ENCODE measurements around the gene CACNG8.

Gene CACNG8

DNA sequence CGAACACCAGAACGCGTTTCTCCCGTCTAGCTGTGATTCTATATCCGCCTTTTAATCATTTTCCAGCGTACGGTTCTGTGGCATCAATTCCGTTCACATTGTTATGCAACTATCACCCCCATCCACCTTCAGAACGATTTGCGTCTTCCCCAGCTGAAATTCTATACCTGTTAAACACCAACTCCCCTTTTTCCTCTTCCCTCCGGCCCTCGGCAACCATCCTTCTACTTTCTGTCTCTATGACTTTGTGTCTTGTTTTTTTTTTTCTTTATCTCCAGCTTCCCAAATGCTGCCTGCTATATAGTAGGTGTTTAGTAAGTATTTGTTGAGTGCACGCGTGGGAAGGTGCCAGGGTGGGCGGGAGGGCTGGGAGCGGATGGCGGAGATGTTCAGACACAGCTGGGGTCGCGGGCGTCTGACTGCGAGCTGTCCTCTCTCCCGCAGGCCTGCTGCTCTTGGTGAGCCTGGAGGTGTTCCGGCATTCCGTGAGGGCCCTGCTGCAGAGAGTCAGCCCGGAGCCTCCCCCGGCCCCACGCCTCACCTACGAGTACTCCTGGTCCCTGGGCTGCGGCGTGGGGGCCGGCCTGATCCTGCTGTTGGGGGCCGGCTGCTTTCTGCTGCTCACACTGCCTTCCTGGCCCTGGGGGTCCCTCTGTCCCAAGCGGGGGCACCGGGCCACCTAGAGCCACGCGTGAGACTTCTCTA is 48.9 kb downstream of the CACNG8 start:
- no peak overlapping the region for H3K27ac Mint-ChIP-seq (ENCODE audit: low read depth)
- peaks cover 79% of the 10 kb centered on the region for H3K27me3 Mint-ChIP-seq
- no peaks in the 10 kb centered on the region for H3K9me3 Mint-ChIP-seq
- DNase-seq (ENCODE audit: low spot score in 2 of 2) (no peak), ATAC-seq (replicated peaks; ENCODE audit: extremely low read depth, poor library complexity, severe bottlenecking) (no peak)
- peaks cover 3% of the 10 kb centered on the region for H3K36me3 Mint-ChIP-seq (ENCODE audit: insufficient read depth)
- H3K4me3 Mint-ChIP-seq = no peak overlapping the region
- no peaks in the 10 kb centered on the region for H3K4me1 Mint-ChIP-seq

- no peak overlapping the region for H3K27ac Mint-ChIP-seq (ENCODE audit: low read depth)
- ATAC-seq (replicated peaks; ENCODE audit: extremely low read depth, poor library complexity, severe bottlenecking) (no peak), DNase-seq (ENCODE audit: low spot score in 2 of 2) (no peak)
- H3K4me3 Mint-ChIP-seq = no peak overlapping the region
- peaks cover 77% of the 10 kb centered on the region for H3K27me3 Mint-ChIP-seq
- no peaks in the 10 kb centered on the region for H3K9me3 Mint-ChIP-seq
- H3K36me3 Mint-ChIP-seq (ENCODE audit: insufficient read depth) = peaks cover under 1% of the 10 kb centered on the region
- H3K4me1 Mint-ChIP-seq = no peaks in the 10 kb centered on the region
Observed at GRCh38 chr19:54013866-54014265, 51.1 kb downstream of the CACNG8 start.

- H3K27me3 Mint-ChIP-seq = peaks cover 77% of the 10 kb centered on the region
- H3K36me3 Mint-ChIP-seq (ENCODE audit: insufficient read depth) = peaks cover 1% of the 10 kb centered on the region
- no peaks in the 10 kb centered on the region for H3K4me1 Mint-ChIP-seq
- H3K27ac Mint-ChIP-seq (ENCODE audit: low read depth) = no peak overlapping the region
- H3K9me3 Mint-ChIP-seq = no peaks in the 10 kb centered on the region
- no peak for DNase-seq (ENCODE audit: low spot score in 2 of 2)
- H3K4me3 Mint-ChIP-seq = no peak overlapping the region
- no peak for ATAC-seq (replicated peaks; ENCODE audit: extremely low read depth, poor library complexity, severe bottlenecking)
Observed at GRCh38 chr19:54014920-54015560, 52.3 kb downstream of the CACNG8 start.

- peaks cover 1% of the 10 kb centered on the region for H3K36me3 Mint-ChIP-seq (ENCODE audit: insufficient read depth)
- no peaks in the 10 kb centered on the region for H3K9me3 Mint-ChIP-seq
- ATAC-seq (replicated peaks; ENCODE audit: extremely low read depth, poor library complexity, severe bottlenecking) (no peak), DNase-seq (ENCODE audit: low spot score in 2 of 2) (no peak)
- H3K27ac Mint-ChIP-seq (ENCODE audit: low read depth) = no peak overlapping the region
- no peak overlapping the region for H3K4me3 Mint-ChIP-seq
- peaks cover 75% of the 10 kb centered on the region for H3K27me3 Mint-ChIP-seq
- H3K4me1 Mint-ChIP-seq = no peaks in the 10 kb centered on the region
Observed at GRCh38 chr19:54017261-54017660, 54.5 kb downstream of the CACNG8 start.

DNA sequence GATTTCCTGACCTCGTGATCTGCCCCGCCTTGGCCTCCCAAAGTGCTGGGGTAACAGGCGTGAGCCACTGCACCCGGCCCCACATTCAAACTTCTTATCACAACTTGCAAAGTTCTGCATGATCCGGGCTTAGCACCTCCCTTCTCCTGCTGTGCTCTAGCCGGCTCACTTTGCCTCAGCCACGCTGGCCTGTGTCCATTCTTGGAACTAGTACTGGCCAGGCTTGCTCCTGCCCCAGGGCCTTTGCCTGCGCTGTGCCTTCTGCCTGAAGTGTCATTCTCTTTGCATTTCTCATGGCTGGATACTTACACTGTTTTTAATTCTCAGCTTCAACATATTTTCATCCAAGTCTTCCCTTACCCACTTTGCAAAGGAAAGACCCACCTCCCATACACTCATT is 58.6 kb downstream of the CACNG8 start:
- ATAC-seq (replicated peaks; ENCODE audit: extremely low read depth, poor library complexity, severe bottlenecking) (no peak), DNase-seq (ENCODE audit: low spot score in 2 of 2) (no peak)
- H3K4me1 Mint-ChIP-seq = no peaks in the 10 kb centered on the region
- H3K9me3 Mint-ChIP-seq = no peaks in the 10 kb centered on the region
- H3K27ac Mint-ChIP-seq (ENCODE audit: low read depth) = no peak overlapping the region
- H3K4me3 Mint-ChIP-seq = no peak overlapping the region
- peaks cover 68% of the 10 kb centered on the region for H3K27me3 Mint-ChIP-seq
- peaks cover 1% of the 10 kb centered on the region for H3K36me3 Mint-ChIP-seq (ENCODE audit: insufficient read depth)

GRCh38 chr19:54021932-54022331 is 59.2 kb downstream of the CACNG8 start:
- Mint-ChIP-seq H3K9me3 (no peaks in the 10 kb centered on the region), H3K4me3 (no peak overlapping the region), H3K36me3 (ENCODE audit: insufficient read depth) (peaks cover 1% of the 10 kb centered on the region), H3K27me3 (peaks cover 63% of the 10 kb centered on the region), H3K27ac (ENCODE audit: low read depth) (no peak overlapping the region), H3K4me1 (no peaks in the 10 kb centered on the region)
- ATAC-seq (replicated peaks; ENCODE audit: extremely low read depth, poor library complexity, severe bottlenecking) = no peak
- no peak for DNase-seq (ENCODE audit: low spot score in 2 of 2)

DNA sequence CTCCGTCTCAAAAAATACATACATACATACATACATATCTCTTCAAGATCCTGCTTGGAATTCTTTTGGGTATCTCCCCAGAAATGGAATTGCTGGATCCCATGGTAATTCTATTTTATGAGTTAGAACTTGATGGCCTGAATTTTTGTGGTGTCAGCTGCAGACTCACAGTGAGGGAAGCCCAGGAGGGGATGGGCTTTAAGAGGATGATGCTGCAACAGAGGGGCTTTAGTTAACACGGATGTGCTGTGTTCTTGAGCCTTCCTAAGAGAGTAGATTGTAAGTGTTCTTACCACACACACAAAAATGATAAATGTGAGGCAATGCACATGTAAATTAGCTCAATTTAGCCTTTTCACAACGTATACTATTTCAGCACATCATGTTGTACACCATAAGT is 60.5 kb downstream of the CACNG8 start:
- H3K27me3 Mint-ChIP-seq = peaks cover 54% of the 10 kb centered on the region
- peaks cover 1% of the 10 kb centered on the region for H3K36me3 Mint-ChIP-seq (ENCODE audit: insufficient read depth)
- H3K27ac Mint-ChIP-seq (ENCODE audit: low read depth) = no peak overlapping the region
- DNase-seq (ENCODE audit: low spot score in 2 of 2) (no peak), ATAC-seq (replicated peaks; ENCODE audit: extremely low read depth, poor library complexity, severe bottlenecking) (no peak)
- no peak overlapping the region for H3K4me3 Mint-ChIP-seq
- no peaks in the 10 kb centered on the region for H3K4me1 Mint-ChIP-seq
- no peaks in the 10 kb centered on the region for H3K9me3 Mint-ChIP-seq

GRCh38 chr19:54024660-54025059 is 61.9 kb downstream of the CACNG8 start:
- H3K9me3 Mint-ChIP-seq = no peaks in the 10 kb centered on the region
- H3K27me3 Mint-ChIP-seq = peaks cover 60% of the 10 kb centered on the region
- DNase-seq (ENCODE audit: low spot score in 2 of 2) = no peak

GRCh38 chr19:54026656-54027055 is 63.9 kb downstream of the CACNG8 start:
- no peak for ATAC-seq (replicated peaks; ENCODE audit: extremely low read depth, poor library complexity, severe bottlenecking)
- Mint-ChIP-seq H3K27me3 (peaks cover 59% of the 10 kb centered on the region), H3K4me1 (peaks cover 5% of the 10 kb centered on the region), H3K27ac (ENCODE audit: low read depth) (no peak overlapping the region), H3K4me3 (no peak overlapping the region), H3K9me3 (no peaks in the 10 kb centered on the region), H3K36me3 (ENCODE audit: insufficient read depth) (no peaks in the 10 kb centered on the region)
- no peak for DNase-seq (ENCODE audit: low spot score in 2 of 2)

More at GRCh38 chr19:54024660-54025059, 61.9 kb downstream of the CACNG8 start:
- Mint-ChIP-seq H3K27ac (ENCODE audit: low read depth) (no peak overlapping the region), H3K4me3 (no peak overlapping the region), H3K36me3 (ENCODE audit: insufficient read depth) (no peaks in the 10 kb centered on the region), H3K4me1 (no peaks in the 10 kb centered on the region)
- ATAC-seq (replicated peaks; ENCODE audit: extremely low read depth, poor library complexity, severe bottlenecking) = no peak

DNA sequence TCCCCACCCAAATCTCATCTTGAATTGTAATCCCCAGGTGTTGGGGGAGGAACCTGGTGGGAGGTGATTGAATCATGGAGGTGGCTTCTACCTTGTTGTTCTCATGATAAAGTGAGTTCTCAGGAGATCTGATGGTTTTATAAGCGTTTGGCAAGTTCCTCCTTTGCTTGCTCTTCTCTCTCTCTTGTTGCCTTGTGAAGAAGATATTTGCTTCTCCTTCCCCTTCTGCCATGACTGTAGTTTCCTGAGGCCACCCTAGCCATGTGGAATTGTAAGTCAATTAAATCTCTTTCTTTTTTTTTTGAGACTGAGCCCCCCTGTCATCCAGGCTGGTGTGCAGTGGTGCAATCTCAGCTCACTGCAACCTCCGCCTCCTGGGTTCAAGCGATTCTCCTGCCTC is 66.6 kb downstream of the CACNG8 start:
- Mint-ChIP-seq H3K27me3 (peaks cover 34% of the 10 kb centered on the region), H3K36me3 (ENCODE audit: insufficient read depth) (no peaks in the 10 kb centered on the region), H3K4me3 (no peak overlapping the region), H3K4me1 (peaks cover 5% of the 10 kb centered on the region), H3K27ac (ENCODE audit: low read depth) (no peak overlapping the region), H3K9me3 (no peaks in the 10 kb centered on the region)
- ATAC-seq (replicated peaks; ENCODE audit: extremely low read depth, poor library complexity, severe bottlenecking) = no peak
- DNase-seq (ENCODE audit: low spot score in 2 of 2) = no peak

- no peaks in the 10 kb centered on the region for H3K9me3 Mint-ChIP-seq
- no peak overlapping the region for H3K4me3 Mint-ChIP-seq
- peaks cover 34% of the 10 kb centered on the region for H3K27me3 Mint-ChIP-seq
- DNase-seq (ENCODE audit: low spot score in 2 of 2) (peak; percentile 12 to 26), ATAC-seq (replicated peaks; ENCODE audit: extremely low read depth, poor library complexity, severe bottlenecking) (no peak)
- no peaks in the 10 kb centered on the region for H3K36me3 Mint-ChIP-seq (ENCODE audit: insufficient read depth)
- no peak overlapping the region for H3K27ac Mint-ChIP-seq (ENCODE audit: low read depth)
- H3K4me1 Mint-ChIP-seq = peaks cover 5% of the 10 kb centered on the region
Observed at GRCh38 chr19:54029930-54030490, 67.3 kb downstream of the CACNG8 start.

GRCh38 chr19:54030895-54031586 is 68.3 kb downstream of the CACNG8 start:
- Mint-ChIP-seq H3K9me3 (no peaks in the 10 kb centered on the region), H3K4me1 (peaks cover 5% of the 10 kb centered on the region), H3K36me3 (ENCODE audit: insufficient read depth) (no peaks in the 10 kb centered on the region), H3K27ac (ENCODE audit: low read depth) (no peak overlapping the region), H3K27me3 (peaks cover 44% of the 10 kb centered on the region), H3K4me3 (no peak overlapping the region)
- no peak for DNase-seq (ENCODE audit: low spot score in 2 of 2)
- no peak for ATAC-seq (replicated peaks; ENCODE audit: extremely low read depth, poor library complexity, severe bottlenecking)

All from central memory CD8-positive, alpha-beta T cell (primary cell).